ENCODE data around the gene GRB2.
"Not testable (repeated sequence)": the region's sequence is repeated elsewhere in the genome, so short reads cannot be mapped to it uniquely, and the experiment has no call there.

The GRB2 gene

DNA sequence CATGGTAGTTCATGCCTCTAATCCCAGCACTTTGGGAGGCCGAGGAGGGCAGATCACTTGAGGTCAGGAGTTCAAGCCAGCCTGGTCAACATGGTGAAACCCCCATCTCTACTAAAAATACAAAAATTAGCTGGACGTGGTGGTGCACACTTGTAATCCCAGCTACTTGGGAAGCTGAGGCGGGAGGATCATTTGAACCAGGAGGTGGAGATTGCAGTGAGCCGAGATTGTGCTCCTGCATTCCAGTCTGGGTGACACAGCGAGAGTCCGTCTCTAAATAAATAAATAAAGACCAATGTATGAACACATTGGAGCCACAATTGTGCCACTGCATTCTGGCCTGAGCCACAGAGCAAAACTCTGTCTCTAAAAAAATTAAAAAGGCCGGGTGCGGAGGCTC is 31.9 kb upstream of the GRB2 start:
- not testable (repeated sequence) for DNase-seq (ENCODE audit: low read depth); H3K36me3 ChIP-seq (ENCODE audit: control insufficient read depth, insufficient read depth, low read length, severe bottlenecking); H3K9ac ChIP-seq (ENCODE audit: low read length); H3K9me3 ChIP-seq (ENCODE audit: control insufficient read depth, low read length); H3K4me1 ChIP-seq (ENCODE audit: control insufficient read depth, insufficient read depth, low read length); H3K4me3 ChIP-seq (ENCODE audit: low read length)
- peaks cover 18% of the 10 kb centered on the region for H3K27me3 ChIP-seq (replicated peaks; ENCODE audit: control insufficient read depth, insufficient read depth, low read length)

- DNase-seq (ENCODE audit: low read depth); H3K36me3 ChIP-seq (ENCODE audit: control insufficient read depth, insufficient read depth, low read length, severe bottlenecking); H3K9ac ChIP-seq (ENCODE audit: low read length); H3K4me3 ChIP-seq (ENCODE audit: low read length); H3K9me3 ChIP-seq (ENCODE audit: control insufficient read depth, low read length): not testable (repeated sequence)
- peaks cover 18% of the 10 kb centered on the region for H3K27me3 ChIP-seq (replicated peaks; ENCODE audit: control insufficient read depth, insufficient read depth, low read length)
- H3K4me1 ChIP-seq (ENCODE audit: control insufficient read depth, insufficient read depth, low read length) = peaks cover 16% of the 10 kb centered on the region
These were observed 29.0 kb upstream of the GRB2 start for GRCh38 chr17:75434433-75434832.

GRCh38 chr17:75433218-75433783 is 27.8 kb upstream of the GRB2 start:
- H3K4me3 ChIP-seq (ENCODE audit: low read length) = no peak overlapping the region
- H3K27me3 ChIP-seq (replicated peaks; ENCODE audit: control insufficient read depth, insufficient read depth, low read length) = peaks cover 18% of the 10 kb centered on the region
- H3K9me3 ChIP-seq (ENCODE audit: control insufficient read depth, low read length) = no peaks in the 10 kb centered on the region
- DNase-seq (ENCODE audit: low read depth) = no peak
- H3K4me1 ChIP-seq (ENCODE audit: control insufficient read depth, insufficient read depth, low read length) = peaks cover 23% of the 10 kb centered on the region
- H3K9ac ChIP-seq (ENCODE audit: low read length) = no peak overlapping the region
- no peaks in the 10 kb centered on the region for H3K36me3 ChIP-seq (ENCODE audit: control insufficient read depth, insufficient read depth, low read length, severe bottlenecking)

DNA sequence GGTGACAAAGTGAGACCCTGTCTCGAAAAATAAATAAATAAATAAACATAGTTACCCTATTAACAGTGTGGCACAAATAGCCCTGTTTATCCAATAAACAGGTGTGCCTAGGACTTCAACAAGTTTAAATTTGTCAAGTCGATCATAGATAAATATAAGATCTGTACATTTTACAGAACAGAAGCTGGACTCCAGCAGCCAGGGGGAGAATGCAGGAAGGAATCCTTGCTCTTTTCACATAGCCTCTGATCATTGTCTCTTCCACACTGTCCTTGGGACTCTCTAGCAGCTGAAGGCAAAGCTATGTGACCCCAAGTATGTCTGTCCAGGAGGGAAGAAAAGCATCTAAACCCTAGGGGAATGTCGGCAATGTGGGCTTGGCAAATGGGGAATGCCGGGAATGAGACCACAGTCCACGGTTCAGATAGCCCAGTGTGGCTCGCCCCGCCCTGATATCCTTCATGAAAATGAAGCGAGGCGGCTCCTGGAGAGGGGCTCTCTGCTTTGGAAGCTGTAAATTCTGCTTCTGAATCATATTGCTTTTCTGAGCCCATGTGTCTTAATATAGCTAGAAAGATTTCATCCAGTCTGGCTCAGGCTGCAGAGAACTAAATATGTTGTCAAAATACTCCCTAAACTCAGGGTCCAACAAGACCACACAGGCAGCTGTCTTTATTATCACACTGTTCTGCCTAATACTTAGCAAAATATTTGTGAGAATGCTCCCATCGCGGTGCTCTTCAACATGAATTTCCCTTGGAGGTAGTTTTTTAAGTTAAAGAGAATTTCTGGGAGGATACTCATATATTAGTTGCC is 24.9 kb upstream of the GRB2 start:
- peak; percentile 84 for DNase-seq (ENCODE audit: low read depth)
- Histone ChIP-seq H3K9ac (ENCODE audit: low read length) (peak overlapping the region; percentile 14), H3K36me3 (ENCODE audit: control insufficient read depth, insufficient read depth, low read length, severe bottlenecking) (no peaks in the 10 kb centered on the region), H3K4me3 (ENCODE audit: low read length) (peak overlapping the region; percentile 29), H3K4me1 (ENCODE audit: control insufficient read depth, insufficient read depth, low read length) (peaks cover 17% of the 10 kb centered on the region), H3K9me3 (ENCODE audit: control insufficient read depth, low read length) (no peaks in the 10 kb centered on the region), H3K27me3 (replicated peaks; ENCODE audit: control insufficient read depth, insufficient read depth, low read length) (peaks cover 18% of the 10 kb centered on the region)

- no peak overlapping the region for H3K4me3 ChIP-seq (ENCODE audit: low read length)
- H3K9me3 ChIP-seq (ENCODE audit: control insufficient read depth, low read length) = no peaks in the 10 kb centered on the region
- peaks cover 6% of the 10 kb centered on the region for H3K27me3 ChIP-seq (replicated peaks; ENCODE audit: control insufficient read depth, insufficient read depth, low read length)
- peaks cover 17% of the 10 kb centered on the region for H3K4me1 ChIP-seq (ENCODE audit: control insufficient read depth, insufficient read depth, low read length)
- peak overlapping the region; percentile 42 for H3K9ac ChIP-seq (ENCODE audit: low read length)
- no peaks in the 10 kb centered on the region for H3K36me3 ChIP-seq (ENCODE audit: control insufficient read depth, insufficient read depth, low read length, severe bottlenecking)
- peak; percentile 88 for DNase-seq (ENCODE audit: low read depth)
These were observed 23.3 kb upstream of the GRB2 start for GRCh38 chr17:75428543-75429469.

DNA sequence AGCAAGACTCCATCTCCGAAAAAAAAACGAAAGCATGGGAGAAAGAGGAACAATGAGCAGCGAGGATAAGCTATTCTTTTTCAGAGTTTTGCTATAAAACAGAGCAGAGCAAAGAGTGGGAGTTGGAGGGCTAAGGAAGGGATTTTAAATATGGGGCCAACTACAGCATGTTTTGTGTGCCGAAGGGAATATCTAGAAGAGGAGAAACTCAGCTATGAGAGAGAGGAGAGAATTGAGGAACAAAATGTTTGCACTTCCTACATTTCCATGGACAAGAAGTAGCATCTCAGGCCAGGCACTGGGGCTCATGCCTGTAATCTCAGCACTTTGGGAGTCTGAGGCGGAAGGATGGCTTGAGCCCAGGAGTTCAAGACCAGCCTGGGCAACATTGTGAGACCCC is 13.1 kb upstream of the GRB2 start:
- Histone ChIP-seq H3K36me3 (ENCODE audit: control insufficient read depth, insufficient read depth, low read length, severe bottlenecking) (no peaks in the 10 kb centered on the region), H3K4me3 (ENCODE audit: low read length) (no peak overlapping the region), H3K4me1 (ENCODE audit: control insufficient read depth, insufficient read depth, low read length) (no peaks in the 10 kb centered on the region), H3K27me3 (replicated peaks; ENCODE audit: control insufficient read depth, insufficient read depth, low read length) (peaks cover 9% of the 10 kb centered on the region), H3K9ac (ENCODE audit: low read length) (no peak overlapping the region), H3K9me3 (ENCODE audit: control insufficient read depth, low read length) (no peaks in the 10 kb centered on the region)
- no peak for DNase-seq (ENCODE audit: low read depth)

DNA sequence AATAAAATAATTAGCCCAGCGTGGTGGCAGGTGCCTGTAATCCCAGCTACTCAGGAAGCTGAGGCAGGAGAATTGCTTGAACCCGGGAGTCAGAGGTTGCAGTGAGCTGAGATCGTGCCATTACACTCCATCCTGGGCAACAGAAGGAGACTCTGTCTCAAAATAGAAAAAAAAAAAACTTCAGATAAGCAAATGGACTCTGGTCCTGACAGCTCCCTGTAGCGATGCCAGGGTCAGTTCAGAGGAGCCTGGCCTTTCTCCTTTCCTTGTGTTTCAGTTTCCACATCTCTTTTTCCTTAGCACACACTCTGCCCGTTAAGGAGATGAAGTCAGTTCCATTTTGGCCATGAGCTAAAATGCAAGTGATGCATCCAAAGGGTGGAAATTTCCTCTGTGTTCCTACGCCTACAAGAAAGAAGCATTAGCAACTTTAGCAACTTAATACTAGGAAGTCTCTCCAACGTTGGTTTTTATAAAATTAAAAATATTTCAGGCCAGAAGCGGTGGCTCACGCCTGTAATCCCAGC is 11.6 kb upstream of the GRB2 start:
- Histone ChIP-seq H3K9ac (ENCODE audit: low read length) (no peak overlapping the region), H3K4me1 (ENCODE audit: control insufficient read depth, insufficient read depth, low read length) (peaks cover 3% of the 10 kb centered on the region), H3K4me3 (ENCODE audit: low read length) (no peak overlapping the region), H3K27me3 (replicated peaks; ENCODE audit: control insufficient read depth, insufficient read depth, low read length) (peaks cover 9% of the 10 kb centered on the region), H3K36me3 (ENCODE audit: control insufficient read depth, insufficient read depth, low read length, severe bottlenecking) (no peaks in the 10 kb centered on the region), H3K9me3 (ENCODE audit: control insufficient read depth, low read length) (no peaks in the 10 kb centered on the region)
- DNase-seq (ENCODE audit: low read depth) = no peak

- no peaks in the 10 kb centered on the region for H3K9me3 ChIP-seq (ENCODE audit: control insufficient read depth, low read length)
- H3K9ac ChIP-seq (ENCODE audit: low read length) = no peak overlapping the region
- H3K4me3 ChIP-seq (ENCODE audit: low read length) = no peak overlapping the region
- no peaks in the 10 kb centered on the region for H3K36me3 ChIP-seq (ENCODE audit: control insufficient read depth, insufficient read depth, low read length, severe bottlenecking)
- H3K4me1 ChIP-seq (ENCODE audit: control insufficient read depth, insufficient read depth, low read length) = peaks cover 3% of the 10 kb centered on the region
- peaks cover 9% of the 10 kb centered on the region for H3K27me3 ChIP-seq (replicated peaks; ENCODE audit: control insufficient read depth, insufficient read depth, low read length)
- DNase-seq (ENCODE audit: low read depth) = no peak
These were observed 10.5 kb upstream of the GRB2 start for GRCh38 chr17:75416006-75416405.

DNA sequence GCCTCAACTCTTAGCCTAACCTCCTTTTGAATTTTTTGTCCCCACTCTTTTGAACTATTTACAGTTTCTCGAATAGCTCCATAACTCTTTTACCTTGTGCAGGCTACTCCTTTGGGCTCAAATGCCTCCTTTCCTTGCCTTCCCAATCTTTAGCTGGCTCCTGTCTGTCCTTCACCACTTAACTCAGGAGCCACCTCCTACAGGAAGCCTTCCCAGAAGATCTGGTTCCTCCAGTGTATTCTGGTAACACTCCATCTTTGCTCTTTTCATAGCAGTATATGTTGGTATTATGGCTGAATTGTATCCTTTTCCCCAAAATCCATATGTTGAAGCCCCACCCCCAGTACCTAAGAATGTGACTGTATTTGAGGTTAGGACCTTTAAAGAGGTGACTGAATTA is 9.0 kb upstream of the GRB2 start:
- H3K36me3 ChIP-seq (ENCODE audit: control insufficient read depth, insufficient read depth, low read length, severe bottlenecking) = no peaks in the 10 kb centered on the region
- no peaks in the 10 kb centered on the region for H3K9me3 ChIP-seq (ENCODE audit: control insufficient read depth, low read length)
- H3K9ac ChIP-seq (ENCODE audit: low read length) = no peak overlapping the region
- peaks cover 9% of the 10 kb centered on the region for H3K27me3 ChIP-seq (replicated peaks; ENCODE audit: control insufficient read depth, insufficient read depth, low read length)
- H3K4me1 ChIP-seq (ENCODE audit: control insufficient read depth, insufficient read depth, low read length) = peaks cover 3% of the 10 kb centered on the region
- DNase-seq (ENCODE audit: low read depth) = no peak
- no peak overlapping the region for H3K4me3 ChIP-seq (ENCODE audit: low read length)

GRCh38 chr17:75412455-75413317 is 7.2 kb upstream of the GRB2 start:
- Histone ChIP-seq H3K4me3 (ENCODE audit: low read length) (no peak overlapping the region), H3K9me3 (ENCODE audit: control insufficient read depth, low read length) (no peaks in the 10 kb centered on the region), H3K27me3 (replicated peaks; ENCODE audit: control insufficient read depth, insufficient read depth, low read length) (peaks cover 9% of the 10 kb centered on the region), H3K36me3 (ENCODE audit: control insufficient read depth, insufficient read depth, low read length, severe bottlenecking) (no peaks in the 10 kb centered on the region), H3K9ac (ENCODE audit: low read length) (peak overlapping the region; percentile 32), H3K4me1 (ENCODE audit: control insufficient read depth, insufficient read depth, low read length) (peaks cover 3% of the 10 kb centered on the region)
- peak; percentile 89 for DNase-seq (ENCODE audit: low read depth)
